A673 (cell line): ENCODE data around the gene VCPKMT. TPM values are rescaled to one million over a fixed set of nuclear protein-coding genes. Genes with fewer than 3 reads are reported as not detected.
A peak's percentile ranks its signal among the peaks of the same experiment; 100 is the strongest.

Experiments used
- BruUV-seq: library from RNA; stranded (reverse); fragments of 400-500 nt; replicated peaks from 2 replicates; lab custom pipeline; 2021; lab: Mats Ljungman, UMichigan
- CTCF ChIA-PET: fragments of 300-600 bp; sonication (Branson Sonifier 250); formaldehyde crosslinking; loops from one replicate; lab custom pipeline; 2022; ENCODE audit warnings: antibody characterized with exemption; lab: Charles Lee
- POLR2A ChIA-PET: fragments of 300-600 bp; sonication (Branson Sonifier 250); formaldehyde crosslinking; loops from one replicate; lab custom pipeline; 2022; ENCODE audit warnings: antibody characterized with exemption; ENCODE audit not compliant: low non-redundant PET; lab: Charles Lee
- DNase-seq: peaks from one replicate; pipeline ENCODE4 v3.0.0-alpha.2; 2015; ENCODE audit warnings: low spot score
- H3K27ac ChIP-seq: fragments of 200-600 bp; sonication (generic); 2 replicates; pipeline ENCODE4 v1.5.1; 2016; ENCODE audit warnings: mixed run types, low read depth, mild to moderate bottlenecking, mixed read lengths, antibody characterized with exemption, low read length; ENCODE audit not compliant: poor library complexity, severe bottlenecking
- H3K27me3 ChIP-seq: fragments of 200-600 bp; sonication (generic); replicated peaks from 2 replicates; pipeline ENCODE4 v1.6.1; 2017; ENCODE audit warnings: mixed run types, low read depth, mild to moderate bottlenecking, mixed read lengths, antibody characterized with exemption, low read length; ENCODE audit not compliant: insufficient read depth, poor library complexity
- H3K36me3 ChIP-seq: fragments of 200-600 bp; sonication (generic); 2 replicates; pipeline ENCODE4 v1.6.1; 2016; ENCODE audit warnings: mixed run types, mild to moderate bottlenecking, mixed read lengths, antibody characterized with exemption, low read length; ENCODE audit not compliant: insufficient read depth, poor library complexity, severe bottlenecking
- H3K4me1 ChIP-seq: fragments of 200-600 bp; sonication (generic); 2 replicates; pipeline ENCODE4 v1.6.1; 2017; ENCODE audit warnings: mixed run types, mild to moderate bottlenecking, mixed read lengths, antibody characterized with exemption, low read length; ENCODE audit not compliant: insufficient read depth, poor library complexity, severe bottlenecking
- H3K4me3 ChIP-seq: fragments of 200-600 bp; sonication (generic); 2 replicates; pipeline ENCODE4 v1.5.1; 2016; ENCODE audit warnings: low read depth, mixed run types, mild to moderate bottlenecking, mixed read lengths, low read length; ENCODE audit not compliant: poor library complexity, severe bottlenecking
- H3K9me3 ChIP-seq: fragments of 200-600 bp; sonication (generic); 2 replicates; pipeline ENCODE4 v1.6.1; 2016; ENCODE audit warnings: mixed run types, low read depth, mild to moderate bottlenecking, mixed read lengths, antibody characterized with exemption, low read length; ENCODE audit not compliant: poor library complexity, severe bottlenecking
- EZH2 ChIP-seq: fragments of 200-600 bp; sonication (generic); IDR thresholded peaks from 2 replicates; pipeline ENCODE4 v1.6.1; 2017; ENCODE audit warnings: borderline replicate concordance, low read depth, mild to moderate bottlenecking, mixed read lengths, antibody characterized with exemption, low read length; ENCODE audit not compliant: poor library complexity, severe bottlenecking
- intact Hi-C: fragments of 100-400 bp; cut with micrococcal nuclease; formaldehyde crosslinking; loops from one replicate; pipeline ENCODE4 v1.10.0; 2022; ENCODE audit not compliant: unreplicated experiment
- total RNA-seq: library from RNA; stranded (reverse); gene quantifications from 2 replicates; pipeline ENCODE4 v1.2.3, GENCODE V29; 2021
- TF ChIP-seq, protein P1 (sequence below): fragments of 300-800, 200-600 bp; sonication (generic); conservative IDR thresholded peaks from 2 replicates; pipeline ENCODE4 v1.5.1; 2017; ENCODE audit warnings: low read depth, mild to moderate bottlenecking, antibody characterized with exemption, low read length, moderate library complexity, mixed read lengths

Gene VCPKMT
- total RNA-seq, 1 experiment from 2014 or later = 14.3 TPM

DNA sequence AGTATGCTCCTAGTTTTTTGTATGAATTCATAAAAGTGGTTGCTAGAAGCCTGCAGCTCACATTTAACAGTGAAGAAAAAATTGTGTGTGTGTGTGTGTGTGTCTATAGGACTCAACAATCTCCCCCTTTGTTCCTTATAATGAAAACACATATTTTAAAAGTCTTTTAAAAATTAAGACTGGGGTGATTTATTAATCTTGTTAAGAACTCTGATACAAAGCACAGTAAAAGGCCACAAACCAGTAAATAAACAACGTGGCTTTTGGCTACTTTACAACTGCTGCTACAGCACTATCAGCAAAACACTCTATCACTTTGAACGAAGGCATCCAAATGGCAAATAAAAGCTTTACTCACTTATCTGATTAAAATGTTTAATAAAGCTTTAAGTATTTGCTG, 594 bp upstream of the VCPKMT start:
- no peaks in the 10 kb centered on the region for H3K27me3 ChIP-seq
- ChIA-PET POLR2A (interaction anchor here (0.5 to 1.6 kb wide), 2 partner anchors 108 to 254 kb away, joined by 3 to 7 read pairs; no protein-coding TSS in a partner anchor), CTCF (interaction anchor here (0.5 to 1.6 kb wide), 3 partner anchors 240 to 263 kb away, joined by 4 to 6 read pairs (median 5); no protein-coding TSS in a partner anchor)
- TF ChIP-seq EZH2 = no peak
- TF ChIP-seq, protein P1, sequence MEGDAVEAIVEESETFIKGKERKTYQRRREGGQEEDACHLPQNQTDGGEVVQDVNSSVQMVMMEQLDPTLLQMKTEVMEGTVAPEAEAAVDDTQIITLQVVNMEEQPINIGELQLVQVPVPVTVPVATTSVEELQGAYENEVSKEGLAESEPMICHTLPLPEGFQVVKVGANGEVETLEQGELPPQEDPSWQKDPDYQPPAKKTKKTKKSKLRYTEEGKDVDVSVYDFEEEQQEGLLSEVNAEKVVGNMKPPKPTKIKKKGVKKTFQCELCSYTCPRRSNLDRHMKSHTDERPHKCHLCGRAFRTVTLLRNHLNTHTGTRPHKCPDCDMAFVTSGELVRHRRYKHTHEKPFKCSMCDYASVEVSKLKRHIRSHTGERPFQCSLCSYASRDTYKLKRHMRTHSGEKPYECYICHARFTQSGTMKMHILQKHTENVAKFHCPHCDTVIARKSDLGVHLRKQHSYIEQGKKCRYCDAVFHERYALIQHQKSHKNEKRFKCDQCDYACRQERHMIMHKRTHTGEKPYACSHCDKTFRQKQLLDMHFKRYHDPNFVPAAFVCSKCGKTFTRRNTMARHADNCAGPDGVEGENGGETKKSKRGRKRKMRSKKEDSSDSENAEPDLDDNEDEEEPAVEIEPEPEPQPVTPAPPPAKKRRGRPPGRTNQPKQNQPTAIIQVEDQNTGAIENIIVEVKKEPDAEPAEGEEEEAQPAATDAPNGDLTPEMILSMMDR = no peak
- H3K27ac ChIP-seq = peak overlapping the region; percentile 92
- BruUV-seq = TSS peak; percentile 100
- H3K36me3 ChIP-seq = peaks cover 27% of the 10 kb centered on the region
- intact Hi-C loops = loop anchor here (1.0 to 10.0 kb wide), 2 partner anchors 118 to 195 kb away; partner anchors contain the start of genes DMAC2L, L2HGDH and SOS2
- peak overlapping the region; percentile 91 for H3K4me3 ChIP-seq
- H3K4me1 ChIP-seq = peaks cover 16% of the 10 kb centered on the region
- no peak for DNase-seq
- H3K9me3 ChIP-seq = no peaks in the 10 kb centered on the region

DNA sequence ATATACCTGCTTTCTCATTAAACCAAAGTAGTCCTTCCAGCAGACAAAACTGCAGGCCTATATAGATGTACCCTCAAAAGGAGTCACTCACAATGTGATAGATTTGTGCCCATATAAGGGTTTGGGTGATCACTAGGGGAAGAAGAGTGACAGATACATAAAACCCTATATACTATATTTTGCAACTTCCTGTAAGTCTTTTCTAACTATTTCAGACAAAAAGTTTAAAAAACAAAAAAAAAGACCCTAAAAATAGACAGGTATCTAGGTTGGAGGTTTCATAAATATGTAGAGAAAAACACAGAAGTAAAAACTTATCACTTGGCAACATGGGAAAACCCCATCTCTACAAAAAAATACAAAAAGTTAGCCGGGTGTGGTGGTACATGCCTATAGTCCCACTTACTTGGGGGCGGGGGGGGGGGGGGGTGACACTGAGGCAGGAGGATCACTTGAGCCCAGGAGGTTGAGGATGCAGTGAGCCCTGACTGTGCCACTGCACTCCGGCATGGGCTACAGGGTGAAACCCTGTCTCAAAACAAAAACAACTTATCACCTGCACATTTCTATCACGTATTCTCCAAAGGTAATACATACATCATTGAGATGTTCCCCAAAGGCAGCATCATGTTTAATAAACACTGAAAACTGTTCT, 2.9 kb downstream of the VCPKMT start:
- DNase-seq = no peak
- no peak for TF ChIP-seq EZH2
- TF ChIP-seq, protein P1 = no peak
- CTCF ChIA-PET = no interaction called here
- no peak overlapping the region for H3K27ac ChIP-seq
- no peaks in the 10 kb centered on the region for H3K27me3 ChIP-seq
- H3K36me3 ChIP-seq = peaks cover 62% of the 10 kb centered on the region
- H3K4me3 ChIP-seq = no peak overlapping the region
- intact Hi-C loops = loop anchor here (5.0 to 10.0 kb wide), 2 partner anchors 121 to 419 kb away; partner anchors contain the start of genes MAP4K5 and SOS2
- POLR2A ChIA-PET = no interaction called here
- H3K9me3 ChIP-seq = no peaks in the 10 kb centered on the region
- H3K4me1 ChIP-seq = peaks cover 16% of the 10 kb centered on the region
- BruUV-seq = no TSS peak

DNA sequence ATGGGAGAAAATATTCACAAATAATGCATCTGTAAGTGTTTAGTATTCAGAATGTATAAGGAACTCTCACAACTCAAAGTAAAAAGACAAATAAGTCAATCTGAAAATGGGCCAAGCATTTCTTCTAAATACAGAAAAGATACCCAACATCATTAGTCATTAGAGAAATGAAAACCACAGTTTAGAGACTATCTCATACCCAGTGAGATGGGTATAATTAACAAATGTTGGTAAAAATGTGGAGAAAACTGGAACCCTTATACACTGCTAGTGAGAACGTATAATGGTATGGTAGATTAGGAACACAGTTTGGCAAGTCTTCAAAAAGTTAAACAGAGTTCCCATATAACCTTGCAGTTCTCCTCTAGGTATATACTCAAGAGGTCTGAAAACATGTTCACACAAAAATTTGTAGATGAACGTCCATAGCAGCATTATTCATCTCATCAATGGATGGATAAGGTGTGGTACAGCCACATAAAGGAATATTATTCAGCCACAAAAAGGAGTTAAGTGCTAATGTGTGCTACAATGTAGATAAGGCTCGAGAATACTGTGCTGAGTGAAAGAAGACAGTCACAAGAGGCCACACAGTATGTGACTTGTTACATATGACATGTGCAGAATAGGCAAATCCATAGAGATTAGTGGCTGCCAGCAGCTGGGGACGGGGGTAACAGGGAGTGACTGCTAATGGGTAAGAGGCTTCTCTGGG, 5.9 kb downstream of the VCPKMT start:
- POLR2A ChIA-PET = no interaction called here
- Histone ChIP-seq H3K27me3 (no peaks in the 10 kb centered on the region), H3K36me3 (peaks cover 62% of the 10 kb centered on the region), H3K4me1 (peaks cover 9% of the 10 kb centered on the region), H3K4me3 (no peak overlapping the region), H3K9me3 (no peaks in the 10 kb centered on the region), H3K27ac (no peak overlapping the region)
- DNase-seq = no peak
- intact Hi-C loops = loop anchor here (5.0 to 10.0 kb wide), 2 partner anchors 124 to 422 kb away; partner anchors contain the start of genes MAP4K5 and SOS2
- TF ChIP-seq, protein P1 = no peak
- no peak for TF ChIP-seq EZH2
- CTCF ChIA-PET = no interaction called here
- BruUV-seq = no TSS peak
